NCI-H2081 treated with DMSO at 0.1 percent for 48 hours (cell line): ENCODE measurements around the gene ZBTB16.

Experiments used
- DNase-seq: peaks from one replicate; lab custom pipeline; 2025; lab: John Stamatoyannopoulos, UW

Gene ZBTB16

GRCh38 chr11:114209904-114210303 is 150.4 kb downstream of the ZBTB16 start:
- no peak for DNase-seq

GRCh38 chr11:114211444-114212121 is 152.1 kb downstream of the ZBTB16 start:
- DNase-seq, result no peak

GRCh38 chr11:114213622-114214021 is 154.1 kb downstream of the ZBTB16 start:
- no peak for DNase-seq

- DNase-seq, result no peak
These were observed 155.9 kb downstream of the ZBTB16 start for GRCh38 chr11:114215428-114215827.

DNA sequence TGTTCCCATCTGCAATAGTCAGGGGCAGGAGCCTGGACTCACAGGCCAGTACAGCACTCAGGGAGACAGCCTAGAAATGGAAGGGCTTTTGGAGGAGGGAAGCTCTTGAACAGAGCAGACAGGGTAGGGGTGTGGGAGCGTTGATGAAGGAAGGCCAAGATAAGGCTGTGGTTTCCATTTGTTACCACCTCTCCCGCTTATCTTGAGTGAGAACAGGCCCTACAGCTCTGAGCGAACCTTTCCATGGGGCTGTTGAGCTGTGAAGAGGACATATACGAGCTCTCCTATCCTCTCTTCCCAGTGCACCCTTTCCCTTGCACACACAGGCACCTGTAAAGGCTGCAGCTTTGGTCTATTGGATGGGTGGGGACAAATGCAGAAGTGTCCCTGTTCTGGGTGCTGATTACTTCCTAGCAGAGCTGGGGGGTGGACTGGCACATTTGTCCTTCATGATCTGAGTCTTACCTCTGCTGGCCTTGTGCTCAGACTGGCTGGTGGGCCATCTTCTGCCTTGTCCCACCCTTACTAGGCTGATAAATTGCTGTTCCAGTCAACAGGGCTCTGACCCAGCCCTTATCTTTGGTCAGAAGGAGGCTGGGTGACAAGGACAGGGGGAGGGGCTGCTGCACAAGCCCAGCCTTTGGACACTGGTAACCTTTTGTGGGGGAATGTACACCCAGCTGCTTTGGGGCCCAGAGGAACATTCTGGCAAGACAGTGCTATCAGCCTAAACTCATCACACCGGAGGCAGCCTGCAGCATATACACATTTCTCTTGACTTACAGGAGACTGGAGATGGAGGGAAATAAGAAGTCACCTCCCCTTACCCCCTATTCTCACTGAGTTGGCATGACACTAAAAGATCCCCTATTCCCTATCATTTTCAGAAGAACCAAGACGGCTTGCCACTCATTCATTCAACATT is 156.6 kb downstream of the ZBTB16 start:
- no peak for DNase-seq

DNA sequence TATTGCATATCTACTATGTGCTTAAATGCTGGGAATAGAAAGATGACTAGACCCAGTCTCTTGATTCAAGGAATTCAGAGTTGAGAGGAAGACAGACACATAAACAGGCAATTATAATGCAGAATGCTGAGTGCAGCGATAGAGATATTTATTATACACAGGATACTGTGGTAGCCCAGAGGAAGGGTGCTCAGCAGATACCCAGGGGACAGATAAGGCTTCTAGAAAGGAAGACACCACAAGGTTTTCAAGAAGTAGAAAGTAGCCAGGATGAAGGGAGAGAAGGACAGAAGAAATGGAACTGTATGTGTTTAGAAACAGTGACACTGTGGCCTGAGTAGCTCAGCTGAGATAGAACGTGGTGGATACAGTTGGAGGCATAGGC is 157.3 kb downstream of the ZBTB16 start:
- DNase-seq, result no peak

- no peak for DNase-seq
These were observed 159.0 kb downstream of the ZBTB16 start for GRCh38 chr11:114218508-114218907.

GRCh38 chr11:114219559-114220349 is 160.2 kb downstream of the ZBTB16 start:
- DNase-seq, result no peak

- no peak for DNase-seq
These were observed 161.5 kb downstream of the ZBTB16 start for GRCh38 chr11:114221037-114221436.

DNA sequence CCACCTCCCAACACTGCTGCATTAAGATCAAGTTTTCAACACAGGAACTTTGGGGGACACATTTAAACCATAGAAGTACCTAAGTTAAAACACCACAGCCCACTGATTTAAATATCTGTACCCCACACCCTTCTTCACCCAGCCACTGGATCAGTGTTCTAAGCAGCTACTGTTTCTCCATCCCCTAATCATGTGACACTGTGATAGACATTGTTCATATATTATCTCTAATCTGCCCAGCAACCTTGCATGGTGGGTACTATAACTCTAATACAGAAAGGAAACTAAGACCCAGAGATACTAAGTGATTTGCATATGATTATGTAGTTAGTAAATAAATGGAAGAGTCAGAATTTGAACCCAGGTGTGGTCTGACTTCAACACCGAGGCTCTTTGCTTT is 166.2 kb downstream of the ZBTB16 start:
- DNase-seq, result no peak

DNA sequence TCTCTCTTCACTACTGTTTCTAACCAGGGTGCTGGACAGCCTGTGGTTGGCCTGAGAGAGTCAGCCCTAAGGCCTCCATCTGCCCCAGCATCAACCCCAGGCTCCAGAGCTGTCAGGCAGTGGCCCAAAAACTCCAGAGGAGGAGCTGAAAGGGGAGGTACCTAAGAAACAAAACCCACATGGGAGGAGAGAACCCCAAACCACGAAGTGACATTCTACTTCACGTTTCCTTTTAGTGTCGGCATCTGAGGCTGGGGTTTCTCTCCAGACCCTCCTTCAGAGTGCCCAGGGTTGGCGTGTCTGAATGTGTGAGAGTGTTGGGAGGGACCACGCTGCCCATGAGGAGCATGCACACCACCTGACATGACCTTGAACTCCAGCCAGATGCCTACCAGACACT is 166.8 kb downstream of the ZBTB16 start:
- no peak for DNase-seq

DNA sequence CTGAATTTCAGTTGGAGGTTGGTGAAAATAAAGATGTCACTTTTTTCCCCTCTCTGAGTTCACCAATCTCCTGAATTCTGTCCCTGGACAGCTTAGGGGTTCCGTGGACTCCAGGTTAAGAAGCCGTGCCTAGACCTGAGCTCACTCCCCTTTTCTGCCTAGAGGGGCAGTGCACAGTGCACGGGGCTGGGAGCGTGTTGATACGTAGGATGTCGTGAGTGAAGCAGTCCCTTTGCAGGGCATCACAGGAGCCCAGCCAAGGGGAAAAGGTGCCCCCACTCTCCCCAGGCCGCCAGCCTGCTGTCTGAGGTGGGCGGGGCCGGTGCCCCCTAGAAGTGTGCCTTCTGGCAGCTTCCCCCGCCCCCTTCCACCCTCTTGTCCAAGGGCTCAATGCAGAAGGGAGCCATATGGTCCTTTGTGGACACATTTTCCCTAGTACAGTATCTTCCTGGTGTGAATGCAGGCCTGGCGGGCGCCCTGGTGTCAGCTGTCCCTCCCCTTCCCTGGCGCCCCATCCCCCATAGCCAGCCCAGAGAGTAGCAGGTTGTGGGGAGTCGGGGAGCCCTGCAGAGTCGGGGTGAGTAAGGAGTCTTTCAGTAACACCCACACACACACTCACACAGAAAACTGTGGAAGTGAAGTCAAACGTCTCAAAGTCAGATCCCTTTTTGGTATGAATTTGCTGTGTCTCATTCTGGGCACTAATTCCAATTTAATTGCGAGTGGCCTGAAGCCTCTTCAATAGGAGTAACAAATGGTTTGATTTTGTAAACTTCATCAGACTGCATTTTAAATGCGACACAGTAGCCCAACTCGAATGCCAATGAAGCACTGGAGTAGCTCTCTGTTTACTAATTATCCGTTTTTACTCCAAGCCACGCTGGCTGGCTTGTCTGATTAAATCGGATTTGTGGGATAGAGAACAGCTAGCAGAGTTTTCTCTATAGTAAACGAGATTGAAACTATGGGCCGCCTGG is 169.2 kb downstream of the ZBTB16 start:
- no peak for DNase-seq

- no peak for DNase-seq
These were observed 170.7 kb downstream of the ZBTB16 start for GRCh38 chr11:114230031-114230704.

DNA sequence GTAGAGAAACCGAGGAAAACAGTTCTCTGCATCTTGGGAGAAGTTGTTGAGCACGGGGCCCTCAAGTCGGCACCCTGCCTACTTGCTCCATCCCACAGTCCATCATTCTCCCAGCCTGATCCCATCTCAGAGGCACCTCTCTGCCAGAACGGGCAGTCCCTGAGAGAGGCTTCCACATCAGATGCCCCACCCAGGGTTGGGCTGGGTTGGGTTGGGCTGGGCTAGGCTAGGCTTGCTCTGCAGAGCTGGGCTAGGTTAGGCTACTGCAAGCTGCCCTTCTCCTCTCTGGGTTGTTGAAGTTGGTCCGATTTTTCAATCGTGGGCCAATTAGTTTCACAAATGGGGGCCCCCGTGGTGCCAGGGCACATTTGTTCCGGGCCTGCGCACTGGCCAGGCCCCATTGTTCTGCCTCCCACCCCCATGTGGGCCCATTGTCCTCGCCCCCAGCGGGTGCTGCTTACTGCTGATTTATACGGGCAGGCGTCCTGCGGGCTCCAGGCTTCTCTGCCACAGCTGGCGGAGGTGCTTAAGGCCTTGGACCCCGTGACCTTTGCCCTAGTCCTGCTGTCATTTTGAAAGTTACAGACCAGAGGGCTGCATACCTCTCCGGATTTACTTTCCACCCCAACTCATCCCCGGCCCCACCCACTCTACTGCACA is 173.0 kb downstream of the ZBTB16 start:
- DNase-seq, result no peak

GRCh38 chr11:114233755-114234154 is 174.2 kb downstream of the ZBTB16 start:
- no peak for DNase-seq

GRCh38 chr11:114236829-114237228 is 177.3 kb downstream of the ZBTB16 start:
- no peak for DNase-seq

DNA sequence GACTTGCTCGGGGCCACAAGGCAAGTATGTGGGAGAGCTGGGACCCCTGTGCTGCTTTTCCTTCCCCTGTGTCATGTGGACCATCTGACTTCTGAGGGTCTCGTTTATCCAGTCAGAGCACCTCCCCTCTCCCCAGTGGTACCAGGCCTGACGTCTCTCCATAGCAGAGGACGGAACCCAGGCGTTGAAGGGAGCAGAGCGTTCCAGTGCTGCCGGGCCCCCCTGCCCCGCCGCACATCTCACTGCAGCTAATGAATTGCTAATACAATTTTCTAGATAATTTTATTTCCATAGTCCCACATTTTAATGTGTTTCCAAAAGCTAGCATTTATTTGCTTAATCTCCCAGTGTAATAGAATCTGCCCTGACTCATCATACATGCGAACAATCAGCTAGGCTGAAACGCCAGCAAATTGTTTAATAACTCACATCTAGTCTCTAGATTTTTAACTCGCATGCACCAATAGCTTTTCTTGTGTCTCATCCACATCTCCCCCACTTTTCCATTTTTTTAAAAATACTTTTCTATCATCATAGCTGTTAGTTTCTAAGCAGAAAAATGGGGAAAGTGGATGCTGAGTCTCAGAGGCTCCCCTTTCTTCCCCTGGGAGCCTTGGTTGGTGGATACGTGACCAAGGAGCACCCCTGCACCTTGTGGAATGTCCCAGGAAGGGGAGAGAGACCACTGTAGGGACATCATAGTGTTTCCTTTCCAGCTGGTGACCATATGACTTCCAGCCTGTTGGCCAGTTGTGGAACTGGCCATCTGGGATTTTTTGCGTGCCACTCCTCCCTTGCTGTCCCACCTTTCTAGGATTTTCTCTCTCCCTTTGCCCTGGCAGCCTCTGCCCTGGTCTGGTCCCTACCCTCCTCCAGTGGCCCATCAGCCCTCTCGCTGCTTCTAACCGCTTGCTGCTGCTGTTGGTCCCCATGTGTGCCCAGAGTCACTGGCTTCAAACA is 178.1 kb downstream of the ZBTB16 start:
- no peak for DNase-seq

DNA sequence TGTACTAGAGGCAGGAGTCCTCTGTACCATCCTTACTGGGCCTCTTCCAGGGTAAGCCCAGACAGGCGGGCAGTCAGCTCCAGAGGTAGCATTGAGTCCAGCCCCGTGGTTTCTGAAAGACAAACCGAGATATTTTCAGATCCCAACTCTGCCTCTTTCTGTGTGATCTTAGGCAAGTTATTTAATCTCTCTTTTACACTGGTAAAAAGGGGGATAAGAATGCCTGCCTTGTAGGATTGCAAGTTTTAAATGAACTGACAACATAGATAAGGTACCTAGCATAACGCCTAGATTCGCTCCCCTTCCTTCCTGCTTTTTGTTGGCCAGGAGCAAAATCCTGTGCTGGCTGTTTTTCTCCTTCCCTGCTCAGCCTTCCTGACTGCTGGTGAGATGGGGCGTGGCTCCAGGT is 180.2 kb downstream of the ZBTB16 start:
- DNase-seq, result no peak

- DNase-seq, result no peak
These were observed 182.5 kb downstream of the ZBTB16 start for GRCh38 chr11:114242032-114242431.
